PC-3 (cell line): ENCODE data around the gene CD6.

Experiments used
- CTCF ChIP-seq: fragments of 300-600 bp; sonication (generic); conservative IDR thresholded peaks from 2 replicates; pipeline ENCODE4 v1.5.1; 2017; ENCODE audit warnings: antibody characterized with exemption, low read depth, mild to moderate bottlenecking, low read length
- EZH2phosphoT487 ChIP-seq: fragments of 300-600 bp; sonication (generic); IDR thresholded peaks from 2 replicates; pipeline ENCODE4 v1.6.1; 2018; ENCODE audit warnings: mild to moderate bottlenecking, antibody characterized with exemption, low read length, borderline replicate concordance

GRCh38 chr11:61059260-61059752 is 87.8 kb downstream of the CD6 start:
- TF ChIP-seq CTCF, result no peak
- no peak for TF ChIP-seq EZH2phosphoT487
